IPS-20b (cell line): ENCODE results near the gene LARGE1.

ENCODE experiments used
- H3K27ac ChIP-seq: one replicate; pipeline ENCODE4 v1.5.1; 2013; ENCODE audit warnings: low read length
- H3K27me3 ChIP-seq: 2 replicates; pipeline ENCODE4 v1.6.1; 2013; ENCODE audit warnings: mild to moderate bottlenecking, low read length, inconsistent platforms; ENCODE audit not compliant: insufficient read depth
- H3K36me3 ChIP-seq: 2 replicates; pipeline ENCODE4 v1.6.1; 2013; ENCODE audit warnings: low read depth, mild to moderate bottlenecking, inconsistent platforms, low read length, moderate library complexity; ENCODE audit not compliant: insufficient read depth
- H3K4me1 ChIP-seq: 2 replicates; pipeline ENCODE4 v1.6.1; 2013; ENCODE audit warnings: mild to moderate bottlenecking, control low read depth, inconsistent platforms, low read length, moderate library complexity; ENCODE audit not compliant: insufficient read depth
- H3K4me3 ChIP-seq: 2 replicates; pipeline ENCODE4 v1.5.1; 2013; ENCODE audit warnings: mild to moderate bottlenecking, low read length, inconsistent platforms
- H3K9ac ChIP-seq: 2 replicates; pipeline ENCODE4 v1.6.1; 2013; ENCODE audit warnings: low read depth, mild to moderate bottlenecking, inconsistent platforms, low read length, moderate library complexity
- H3K9me3 ChIP-seq: 2 replicates; pipeline ENCODE4 v1.6.1; 2013; ENCODE audit warnings: mild to moderate bottlenecking, low read depth, low read length, inconsistent platforms; ENCODE audit not compliant: insufficient read depth

LARGE1 gene

DNA sequence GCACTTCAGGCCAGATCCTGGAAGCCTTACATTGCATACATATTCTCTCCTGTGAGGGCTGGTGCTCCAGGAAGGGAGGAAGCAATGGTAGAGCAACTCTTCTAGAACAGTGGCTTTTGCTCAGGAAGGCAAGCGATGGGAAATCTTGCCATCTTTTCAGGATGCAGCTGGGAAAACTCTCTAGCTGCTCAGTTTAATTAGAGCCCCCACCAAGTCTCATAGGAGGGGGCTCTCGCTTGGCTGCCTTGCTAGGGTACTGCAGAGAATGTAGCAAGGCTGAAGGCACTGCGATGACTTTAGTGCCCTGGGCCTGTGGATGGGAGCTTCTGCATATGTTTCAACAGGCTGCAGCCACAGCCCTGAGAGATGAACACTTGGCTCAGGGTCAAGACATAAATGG lies 504.9 kb downstream of the LARGE1 start:
- Histone ChIP-seq H3K27me3 (no peaks in the 10 kb centered on the region), H3K4me1 (no peaks in the 10 kb centered on the region), H3K9ac (no peak overlapping the region), H3K4me3 (no peak overlapping the region), H3K27ac (no peak overlapping the region), H3K36me3 (no peaks in the 10 kb centered on the region), H3K9me3 (no peaks in the 10 kb centered on the region)

DNA sequence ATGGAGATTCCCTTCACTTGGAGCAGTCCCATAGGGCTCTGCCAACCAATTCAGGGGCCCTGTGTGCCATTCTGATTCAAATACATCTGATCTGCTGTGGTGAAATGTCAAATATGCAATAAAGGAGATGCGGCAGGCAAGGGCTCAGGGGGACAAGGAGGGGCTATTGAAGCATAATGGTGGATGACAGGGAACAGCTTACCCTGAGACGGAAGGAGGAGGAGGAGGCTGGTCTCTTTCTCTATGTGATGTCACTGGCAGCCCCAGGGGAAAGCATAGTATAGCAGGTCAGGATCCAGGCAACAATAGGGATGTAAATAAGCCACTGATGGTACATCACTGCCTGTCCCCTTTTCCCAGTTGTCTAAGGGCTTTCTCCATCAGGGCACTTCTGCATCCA lies 511.2 kb downstream of the LARGE1 start:
- Histone ChIP-seq H3K4me3 (no peak overlapping the region), H3K9me3 (no peaks in the 10 kb centered on the region), H3K9ac (no peak overlapping the region), H3K36me3 (no peaks in the 10 kb centered on the region), H3K27me3 (no peaks in the 10 kb centered on the region), H3K4me1 (no peaks in the 10 kb centered on the region), H3K27ac (no peak overlapping the region)

DNA sequence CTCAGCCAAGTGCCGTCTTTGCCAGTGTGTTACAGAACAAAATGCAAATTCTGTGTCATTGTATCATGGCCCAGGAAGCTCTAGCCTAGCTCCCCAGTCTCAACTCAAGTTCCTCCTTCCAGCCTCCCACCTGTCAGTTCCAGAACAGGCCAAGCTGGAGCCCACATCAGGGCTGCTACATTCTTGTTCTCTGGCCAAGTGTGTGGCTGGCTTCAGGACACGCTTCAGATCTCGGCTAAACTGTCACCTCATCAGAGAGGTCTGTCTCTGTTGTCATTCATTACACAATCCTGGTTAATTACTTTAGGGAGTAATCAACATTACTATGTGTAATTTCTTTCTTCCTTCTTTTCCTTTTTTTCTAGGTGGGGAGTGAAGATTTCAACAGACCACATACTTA lies 515.1 kb downstream of the LARGE1 start:
- H3K9me3 ChIP-seq, result no peaks in the 10 kb centered on the region
- no peaks in the 10 kb centered on the region for H3K27me3 ChIP-seq
- no peaks in the 10 kb centered on the region for H3K4me1 ChIP-seq
- no peak overlapping the region for H3K4me3 ChIP-seq
- no peaks in the 10 kb centered on the region for H3K36me3 ChIP-seq
- H3K27ac ChIP-seq, result no peak overlapping the region
- H3K9ac ChIP-seq, result no peak overlapping the region

DNA sequence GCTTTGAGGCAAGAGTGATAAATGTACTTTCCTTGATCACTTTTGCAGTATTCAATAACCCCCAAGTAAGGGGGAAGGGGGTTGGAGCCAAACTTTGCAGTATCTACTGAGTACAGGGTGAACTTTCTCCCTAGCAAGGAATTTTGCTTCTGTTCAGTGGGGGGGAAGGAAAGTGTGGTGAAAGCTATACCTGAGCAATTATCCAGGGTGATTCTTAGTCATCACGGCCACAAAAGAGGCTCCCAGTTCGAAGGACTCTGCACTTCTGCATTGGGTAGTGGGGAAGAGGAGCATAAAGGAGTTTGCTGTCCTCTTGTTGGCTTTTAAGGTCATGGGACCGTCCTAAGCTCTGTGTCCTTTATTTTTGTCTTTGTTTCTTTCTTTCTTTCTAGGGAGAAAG lies 515.6 kb downstream of the LARGE1 start:
- H3K27ac ChIP-seq, result no peak overlapping the region
- no peaks in the 10 kb centered on the region for H3K4me1 ChIP-seq
- H3K9ac ChIP-seq, result no peak overlapping the region
- H3K9me3 ChIP-seq, result no peaks in the 10 kb centered on the region
- H3K27me3 ChIP-seq, result no peaks in the 10 kb centered on the region
- H3K4me3 ChIP-seq, result no peak overlapping the region
- no peaks in the 10 kb centered on the region for H3K36me3 ChIP-seq

DNA sequence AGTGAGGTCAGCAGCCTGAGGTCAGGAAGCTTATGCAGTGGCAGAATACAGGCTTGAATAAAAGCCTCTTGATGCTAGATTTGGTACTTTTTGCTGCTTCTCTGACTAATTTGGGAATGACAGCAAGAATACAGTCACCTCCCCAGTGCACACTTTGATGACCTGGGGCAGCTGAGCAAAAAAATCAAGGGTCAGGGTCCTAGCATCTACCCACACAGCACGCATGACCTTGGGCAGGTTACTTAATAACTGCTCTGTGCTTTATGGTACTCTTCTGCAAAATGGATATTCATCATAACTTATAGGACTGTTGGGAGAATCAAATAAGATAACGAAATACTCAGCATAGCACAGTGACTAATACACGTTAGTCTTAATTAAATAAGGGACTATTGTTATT lies 518.0 kb downstream of the LARGE1 start:
- Histone ChIP-seq H3K36me3 (no peaks in the 10 kb centered on the region), H3K4me1 (no peaks in the 10 kb centered on the region), H3K9ac (no peak overlapping the region), H3K27ac (no peak overlapping the region), H3K4me3 (no peak overlapping the region), H3K27me3 (no peaks in the 10 kb centered on the region), H3K9me3 (no peaks in the 10 kb centered on the region)

DNA sequence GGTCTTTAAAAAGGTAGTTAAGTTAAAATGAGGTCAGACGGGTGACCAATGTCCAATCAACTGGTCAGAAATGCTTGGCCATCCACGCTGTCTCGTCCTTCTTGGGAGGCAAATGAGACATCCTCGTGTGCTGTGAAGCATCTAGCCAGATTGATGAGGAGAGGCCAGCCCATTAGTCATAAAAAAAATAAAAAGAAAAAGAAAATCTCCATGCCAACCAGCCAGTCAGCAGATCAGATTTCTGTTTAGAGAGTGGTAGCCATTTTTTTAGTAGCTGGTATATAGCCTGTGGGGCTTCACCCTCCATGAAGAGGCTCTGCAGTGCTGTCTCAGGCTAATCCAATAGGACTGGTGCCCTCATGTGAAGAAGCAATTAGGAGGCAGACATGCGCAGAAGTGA lies 519.0 kb downstream of the LARGE1 start:
- H3K4me3 ChIP-seq, result no peak overlapping the region
- H3K27ac ChIP-seq, result no peak overlapping the region
- H3K36me3 ChIP-seq, result no peaks in the 10 kb centered on the region
- no peaks in the 10 kb centered on the region for H3K27me3 ChIP-seq
- H3K9ac ChIP-seq, result no peak overlapping the region
- no peaks in the 10 kb centered on the region for H3K4me1 ChIP-seq
- no peaks in the 10 kb centered on the region for H3K9me3 ChIP-seq

DNA sequence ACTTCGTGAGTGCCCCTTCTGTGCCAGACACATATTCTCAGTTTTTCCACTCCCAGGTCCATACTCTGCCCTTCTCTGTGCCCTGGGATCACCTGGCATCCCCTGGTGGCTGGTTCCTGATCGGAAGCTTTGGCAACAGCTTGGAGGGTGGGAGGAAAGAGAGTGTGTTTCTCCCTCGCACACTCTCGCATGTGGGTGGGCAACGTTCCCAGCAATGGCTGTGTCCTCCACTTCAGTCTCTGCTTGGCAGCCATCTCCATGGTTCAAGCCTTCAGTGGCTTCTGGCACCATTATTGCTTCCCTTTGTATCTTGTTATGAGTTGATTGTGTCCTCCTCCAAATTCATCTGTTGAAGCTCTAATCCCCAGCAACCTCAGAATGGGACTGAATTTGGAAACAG lies 519.4 kb downstream of the LARGE1 start:
- Histone ChIP-seq H3K4me3 (no peak overlapping the region), H3K9ac (no peak overlapping the region), H3K4me1 (no peaks in the 10 kb centered on the region), H3K36me3 (no peaks in the 10 kb centered on the region), H3K27me3 (no peaks in the 10 kb centered on the region), H3K9me3 (no peaks in the 10 kb centered on the region), H3K27ac (no peak overlapping the region)

DNA sequence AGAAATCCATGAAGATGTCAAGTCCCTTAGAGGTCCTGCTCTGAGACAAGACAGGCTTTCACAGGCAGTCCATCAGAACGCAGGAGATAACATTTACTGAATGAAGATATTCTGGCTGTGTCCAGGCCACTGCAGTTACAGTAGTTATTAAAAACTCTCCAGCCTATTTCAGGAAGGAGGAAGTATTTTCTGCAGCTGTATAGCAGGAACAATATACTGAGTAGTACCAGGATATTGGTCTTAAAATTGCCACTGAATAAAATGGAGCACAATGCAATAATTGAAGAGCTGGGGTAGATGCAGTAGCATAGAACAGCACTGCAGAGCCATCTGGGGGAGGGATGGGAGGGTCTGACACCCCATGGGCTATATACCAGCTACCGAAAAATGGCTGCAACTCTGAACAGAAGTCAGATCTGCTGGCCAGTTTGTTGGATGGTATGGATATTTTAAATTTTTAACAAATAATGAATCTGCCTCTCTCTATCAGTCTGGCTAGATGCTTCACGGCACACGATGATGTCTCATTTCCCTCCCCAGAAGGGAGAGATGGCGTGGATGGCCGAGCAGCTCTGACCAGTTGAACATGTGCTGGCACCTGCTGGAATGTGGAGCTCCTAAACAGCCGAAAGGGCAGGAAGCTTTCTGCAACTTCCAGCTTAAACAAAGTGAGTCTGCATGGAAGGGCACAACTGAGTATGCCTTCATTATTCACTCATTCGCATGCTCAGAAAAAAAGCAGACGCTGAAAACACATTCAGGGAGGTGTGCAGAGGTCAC lies 520.0 kb downstream of the LARGE1 start:
- H3K27ac ChIP-seq, result no peak overlapping the region
- no peaks in the 10 kb centered on the region for H3K27me3 ChIP-seq
- no peaks in the 10 kb centered on the region for H3K4me1 ChIP-seq
- no peak overlapping the region for H3K4me3 ChIP-seq
- H3K36me3 ChIP-seq, result no peaks in the 10 kb centered on the region
- no peaks in the 10 kb centered on the region for H3K9me3 ChIP-seq
- H3K9ac ChIP-seq, result no peak overlapping the region

DNA sequence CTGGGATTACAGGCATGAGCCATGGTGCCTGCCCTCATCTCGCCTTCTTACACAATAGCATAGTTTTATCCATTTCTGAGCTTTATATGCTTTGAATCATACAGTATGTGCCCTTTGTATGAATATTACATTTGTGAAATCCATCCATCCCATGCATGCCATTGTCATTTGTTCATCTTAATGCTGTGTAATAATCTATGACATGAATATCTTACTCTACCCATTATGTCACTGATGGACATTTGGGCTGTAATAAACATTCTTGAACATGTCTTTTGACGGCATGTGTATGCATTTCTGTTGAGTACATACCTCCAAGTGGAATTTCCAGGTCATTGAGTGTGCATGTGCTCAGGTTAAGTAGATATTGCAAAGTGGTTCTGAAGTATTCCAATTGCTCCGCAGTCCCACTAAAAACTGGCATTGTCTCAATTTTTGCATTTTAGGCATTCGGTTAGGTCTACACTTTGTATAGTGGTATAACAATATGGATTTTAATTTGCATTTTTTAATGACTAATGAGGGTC lies 522.8 kb downstream of the LARGE1 start:
- Histone ChIP-seq H3K9me3 (no peaks in the 10 kb centered on the region), H3K27me3 (no peaks in the 10 kb centered on the region), H3K4me1 (no peaks in the 10 kb centered on the region), H3K9ac (no peak overlapping the region), H3K36me3 (no peaks in the 10 kb centered on the region), H3K4me3 (no peak overlapping the region), H3K27ac (no peak overlapping the region)

DNA sequence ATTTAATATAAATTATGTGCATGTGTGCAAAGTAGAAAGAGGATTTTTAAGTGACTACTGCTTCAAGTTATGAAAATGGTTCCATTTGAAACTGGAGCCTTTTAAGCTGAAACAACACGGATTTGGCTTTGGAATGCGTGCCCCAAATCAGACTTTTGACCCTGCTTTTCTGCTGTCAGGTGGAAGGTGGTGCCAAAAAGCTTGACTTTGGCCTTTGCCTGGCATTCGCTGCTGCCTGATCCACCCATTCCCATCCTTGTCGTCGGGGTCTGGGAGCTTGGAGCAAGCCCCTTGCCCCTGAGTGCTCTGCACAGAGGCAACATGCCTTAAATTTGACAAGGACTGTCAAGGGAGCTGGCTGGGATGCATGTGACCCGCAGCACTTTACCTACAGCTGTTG lies 526.8 kb downstream of the LARGE1 start:
- H3K9me3 ChIP-seq, result no peaks in the 10 kb centered on the region
- H3K4me1 ChIP-seq, result no peaks in the 10 kb centered on the region
- no peak overlapping the region for H3K9ac ChIP-seq
- no peak overlapping the region for H3K27ac ChIP-seq
- no peaks in the 10 kb centered on the region for H3K36me3 ChIP-seq
- no peak overlapping the region for H3K4me3 ChIP-seq
- H3K27me3 ChIP-seq, result no peaks in the 10 kb centered on the region

DNA sequence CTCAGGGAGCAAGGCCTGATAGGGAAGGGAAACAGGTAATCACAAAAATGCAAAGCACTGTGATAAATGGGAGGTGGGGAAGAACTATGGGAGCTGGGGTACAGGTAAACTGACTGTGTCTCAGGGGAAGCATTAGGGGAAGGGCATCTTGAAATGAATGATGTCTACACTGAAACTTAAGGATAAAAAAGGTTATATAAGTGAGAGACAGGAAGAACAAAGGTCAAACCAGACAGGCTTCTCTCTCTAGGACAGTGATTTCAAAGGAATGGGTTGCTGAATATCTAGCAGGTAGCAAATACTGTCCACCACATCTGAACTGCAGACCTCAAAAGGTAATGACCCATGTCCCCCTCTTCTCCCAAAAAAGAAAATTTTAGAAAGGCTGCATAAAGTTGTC lies 529.0 kb downstream of the LARGE1 start:
- Histone ChIP-seq H3K36me3 (no peaks in the 10 kb centered on the region), H3K27ac (no peak overlapping the region), H3K27me3 (no peaks in the 10 kb centered on the region), H3K9ac (no peak overlapping the region), H3K4me1 (no peaks in the 10 kb centered on the region), H3K9me3 (no peaks in the 10 kb centered on the region), H3K4me3 (no peak overlapping the region)

DNA sequence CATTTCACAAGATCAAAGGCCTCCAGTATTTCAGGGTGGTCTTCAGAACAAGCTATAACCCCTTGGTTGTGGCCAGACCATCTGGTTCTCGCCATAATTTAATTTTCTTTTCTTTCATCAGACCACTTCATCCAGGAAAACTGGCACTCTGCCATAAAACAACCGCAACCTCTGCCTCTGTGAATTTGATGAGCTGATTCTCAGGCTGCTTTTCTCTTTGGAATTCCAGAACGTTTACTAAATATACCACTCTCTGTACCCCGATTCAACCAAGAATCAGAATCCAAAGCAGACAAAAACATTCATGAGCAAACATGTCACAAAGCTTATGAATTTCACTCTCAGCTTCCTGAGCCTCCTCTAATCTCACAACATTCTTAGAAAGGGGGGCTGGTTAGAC lies 530.3 kb downstream of the LARGE1 start:
- H3K9me3 ChIP-seq, result no peaks in the 10 kb centered on the region
- no peak overlapping the region for H3K4me3 ChIP-seq
- no peak overlapping the region for H3K27ac ChIP-seq

More for the DNA sequence above, 530.3 kb downstream of the LARGE1 start:
- no peak overlapping the region for H3K9ac ChIP-seq
- no peaks in the 10 kb centered on the region for H3K27me3 ChIP-seq
- no peaks in the 10 kb centered on the region for H3K4me1 ChIP-seq
- no peaks in the 10 kb centered on the region for H3K36me3 ChIP-seq
